ENCODE results near the gene PPM1M.

Gene PPM1M

DNA sequence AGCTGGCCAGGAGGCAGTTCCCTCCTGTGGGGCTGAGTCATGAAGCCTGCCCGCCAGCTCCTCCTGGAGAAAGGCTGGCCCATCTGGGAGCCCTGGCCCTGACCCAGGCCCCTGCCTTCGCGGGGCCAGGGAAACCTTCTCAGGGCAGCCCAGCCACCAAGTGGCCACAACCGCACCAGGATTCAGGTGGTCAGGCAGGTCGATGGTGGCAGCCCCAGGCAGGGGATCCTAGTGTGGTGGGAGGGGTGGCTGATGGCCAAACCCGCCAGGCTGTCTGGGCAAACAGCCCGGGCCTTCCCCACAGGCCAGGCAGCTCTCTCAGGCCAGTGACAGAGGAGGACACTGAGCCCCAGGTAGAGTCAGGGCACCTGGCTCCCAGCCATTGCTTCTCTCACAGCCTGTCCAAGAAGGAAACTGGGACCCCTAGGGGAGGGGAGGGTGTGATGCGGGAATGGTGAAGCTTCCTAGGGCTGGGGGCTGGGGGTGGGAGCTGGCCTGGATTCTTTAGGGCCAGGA lies 7.8 kb upstream of the PPM1M start:
- no peaks in the 10 kb centered on the region for H3K9me3 ChIP-seq (ENCODE audit: insufficient read depth, low read length)
- H3K36me3 ChIP-seq (ENCODE audit: insufficient read depth, insufficient read length, low read length) = peaks cover 27% of the 10 kb centered on the region
- no peaks in the 10 kb centered on the region for H3K27me3 ChIP-seq (ENCODE audit: insufficient read depth, insufficient read length)
- H3K4me1 ChIP-seq (ENCODE audit: insufficient read depth, insufficient read length) = peaks cover 21% of the 10 kb centered on the region
- peak overlapping the region; percentile 96 for H3K4me3 ChIP-seq (ENCODE audit: insufficient read length, low read depth)
- TF ChIP-seq YY1 (IDR thresholded peaks at IDR 0.05; ENCODE audit: insufficient read depth, insufficient read length) = no peak
- no peak for TF ChIP-seq ZNF274 (IDR thresholded peaks at IDR 0.05; ENCODE audit: low read depth, low read length)
- no peak for TF ChIP-seq SUZ12 (IDR thresholded peaks at IDR 0.05; ENCODE audit: extremely low read depth, insufficient read depth, insufficient read length)
- peak overlapping the region; percentile 97 for H3K9ac ChIP-seq (ENCODE audit: insufficient read length, low read depth)
- no peak for DNase-seq (ENCODE audit: low read depth, low spot score)

DNA sequence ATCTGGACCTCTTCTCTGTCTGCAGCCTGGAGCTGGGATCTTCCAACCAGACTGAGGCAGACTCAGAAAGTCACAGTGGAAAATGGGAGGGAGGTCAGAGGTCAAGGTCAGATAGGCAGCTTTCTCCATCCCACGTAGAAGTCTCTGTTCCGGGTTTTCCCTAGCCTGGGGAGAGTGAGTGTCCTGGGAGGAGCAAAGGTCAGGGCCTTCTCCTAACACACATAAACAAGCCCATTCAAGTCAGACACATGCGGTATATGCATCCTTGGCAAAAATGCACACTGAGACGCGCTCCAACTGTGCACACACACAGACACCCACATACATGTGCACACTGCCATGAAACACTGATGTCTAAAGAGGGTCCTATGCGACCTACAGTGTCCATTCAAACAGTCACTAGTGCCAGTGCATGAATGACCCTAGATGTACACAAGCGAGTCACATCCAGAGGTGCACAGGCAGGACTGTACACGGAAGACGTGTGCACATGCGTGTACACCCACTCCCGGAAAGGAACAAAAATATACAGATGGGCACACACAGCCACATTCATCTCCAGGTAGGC lies 7.3 kb upstream of the PPM1M start:
- Histone ChIP-seq H3K9ac (ENCODE audit: insufficient read length, low read depth) (peak overlapping the region; percentile 97), H3K4me3 (ENCODE audit: insufficient read length, low read depth) (peak overlapping the region; percentile 96), H3K4me1 (ENCODE audit: insufficient read depth, insufficient read length) (peaks cover 21% of the 10 kb centered on the region), H3K27me3 (ENCODE audit: insufficient read depth, insufficient read length) (no peaks in the 10 kb centered on the region), H3K36me3 (ENCODE audit: insufficient read depth, insufficient read length, low read length) (peaks cover 27% of the 10 kb centered on the region), H3K9me3 (ENCODE audit: insufficient read depth, low read length) (no peaks in the 10 kb centered on the region)
- TF ChIP-seq YY1 (IDR thresholded peaks at IDR 0.05; ENCODE audit: insufficient read depth, insufficient read length) (no peak), SUZ12 (IDR thresholded peaks at IDR 0.05; ENCODE audit: extremely low read depth, insufficient read depth, insufficient read length) (no peak), ZNF274 (IDR thresholded peaks at IDR 0.05; ENCODE audit: low read depth, low read length) (no peak)
- no peak for DNase-seq (ENCODE audit: low read depth, low spot score)

DNA sequence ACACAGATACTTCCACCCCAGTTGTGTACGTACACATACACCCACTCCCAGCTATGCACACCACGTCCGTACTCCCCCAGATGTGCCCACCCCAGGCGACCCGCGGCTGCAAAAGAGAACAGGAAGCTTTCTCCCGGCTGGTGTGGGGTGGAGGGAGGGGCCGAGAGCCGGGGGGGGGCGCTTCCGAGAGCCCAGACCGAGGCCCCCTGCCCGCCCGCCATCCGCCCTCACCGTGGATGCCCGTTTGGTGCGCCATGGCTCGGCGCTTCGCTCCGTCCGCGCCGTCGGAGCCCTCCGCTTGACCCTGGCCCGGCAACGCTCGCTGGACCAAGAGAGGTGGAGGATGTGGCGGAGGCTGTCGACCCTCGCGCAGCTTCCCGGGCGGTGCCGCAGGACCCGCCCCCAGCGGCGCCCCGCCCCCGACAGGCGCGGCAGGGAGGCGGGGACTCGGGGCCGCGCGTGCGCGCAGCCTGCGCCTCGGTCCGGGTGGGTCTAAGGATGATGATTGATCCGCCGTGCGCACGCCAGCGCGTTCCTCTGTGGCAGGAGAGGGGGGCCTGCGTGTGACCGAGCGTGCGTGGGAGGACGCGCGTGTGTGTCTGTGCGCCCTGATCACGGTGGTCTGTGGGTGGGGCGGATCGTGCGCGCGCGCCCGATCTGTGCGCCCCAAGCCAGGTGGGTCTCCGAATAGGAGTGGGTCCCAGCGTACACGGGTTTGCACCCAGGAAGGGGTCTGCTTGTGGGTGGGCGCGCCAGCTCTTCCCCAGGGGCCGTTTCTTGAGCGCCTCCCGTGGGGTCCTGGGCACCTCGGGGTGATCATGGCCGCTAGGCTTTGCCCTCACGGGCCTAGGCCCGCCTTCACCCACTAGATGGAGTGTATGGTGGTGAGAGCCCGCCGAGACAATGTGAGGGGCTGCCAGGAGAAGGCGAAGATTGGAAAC lies 6.5 kb upstream of the PPM1M start, which contains the start of gene TWF2:
TWF2 (minus strand) TSS at position 398 of the 941 bp plus-strand sequence; CDS start at position 256, 142 bp downstream.
- no peaks in the 10 kb centered on the region for H3K27me3 ChIP-seq (ENCODE audit: insufficient read depth, insufficient read length)
- peak; percentile 63 for DNase-seq (ENCODE audit: low read depth, low spot score)

DNA sequence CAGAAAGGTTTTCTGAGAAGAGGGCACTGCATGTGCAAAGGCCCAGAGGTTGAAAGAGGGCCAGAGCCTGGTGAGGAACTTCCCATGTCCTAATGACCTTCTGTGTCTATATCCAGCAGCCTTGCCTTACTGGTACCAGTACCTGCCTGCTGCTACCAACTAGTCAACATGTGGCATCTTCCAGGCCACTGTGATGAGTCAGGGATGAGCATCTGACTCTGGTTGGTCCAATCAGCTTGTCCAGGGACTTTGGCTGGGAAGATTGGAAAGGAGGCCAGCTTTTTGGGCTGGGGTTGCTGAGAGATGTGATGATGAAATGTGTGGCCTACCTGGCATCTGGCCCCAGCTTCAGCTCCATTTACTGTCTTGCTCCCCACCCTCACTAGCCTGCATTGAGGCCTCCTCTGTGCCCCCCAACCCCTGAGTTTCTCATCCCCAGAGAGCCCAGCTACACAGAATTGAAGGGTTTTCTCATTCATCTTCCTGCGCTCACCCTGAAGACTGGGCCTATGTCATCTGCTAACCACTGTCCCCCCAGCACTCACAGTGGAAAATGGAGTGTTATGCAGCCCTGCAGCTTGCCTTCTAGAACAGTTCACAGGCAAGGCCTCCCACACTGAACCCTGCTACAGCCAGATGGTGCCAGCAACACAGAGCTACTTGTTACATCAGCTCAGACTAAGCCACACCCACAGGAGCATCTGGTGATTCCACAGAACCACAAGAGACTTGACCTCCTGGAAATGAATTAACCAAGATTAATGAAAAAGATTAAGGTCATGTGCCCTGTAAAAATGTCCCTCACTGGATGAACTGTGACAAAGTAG lies 5.3 kb upstream of the PPM1M start:
- H3K27me3 ChIP-seq (ENCODE audit: insufficient read depth, insufficient read length) = peaks cover 3% of the 10 kb centered on the region
- no peaks in the 10 kb centered on the region for H3K9me3 ChIP-seq (ENCODE audit: insufficient read depth, low read length)
- H3K36me3 ChIP-seq (ENCODE audit: insufficient read depth, insufficient read length, low read length) = peaks cover 15% of the 10 kb centered on the region
- DNase-seq (ENCODE audit: low read depth, low spot score) = no peak
- H3K9ac ChIP-seq (ENCODE audit: insufficient read length, low read depth) = peak overlapping the region; percentile 97
- peaks cover 30% of the 10 kb centered on the region for H3K4me1 ChIP-seq (ENCODE audit: insufficient read depth, insufficient read length)
- TF ChIP-seq YY1 (IDR thresholded peaks at IDR 0.05; ENCODE audit: insufficient read depth, insufficient read length) (no peak), SUZ12 (IDR thresholded peaks at IDR 0.05; ENCODE audit: extremely low read depth, insufficient read depth, insufficient read length) (no peak), ZNF274 (IDR thresholded peaks at IDR 0.05; ENCODE audit: low read depth, low read length) (no peak)
- H3K4me3 ChIP-seq (ENCODE audit: insufficient read length, low read depth) = peak overlapping the region; percentile 96

More for the DNA sequence above, 6.5 kb upstream of the PPM1M start, which contains the start of gene TWF2:
- H3K36me3 ChIP-seq (ENCODE audit: insufficient read depth, insufficient read length, low read length) = peaks cover 25% of the 10 kb centered on the region
- no peaks in the 10 kb centered on the region for H3K9me3 ChIP-seq (ENCODE audit: insufficient read depth, low read length)
- no peak for TF ChIP-seq ZNF274 (IDR thresholded peaks at IDR 0.05; ENCODE audit: low read depth, low read length)
- no peak for TF ChIP-seq SUZ12 (IDR thresholded peaks at IDR 0.05; ENCODE audit: extremely low read depth, insufficient read depth, insufficient read length)
- TF ChIP-seq YY1 (IDR thresholded peaks at IDR 0.05; ENCODE audit: insufficient read depth, insufficient read length) = no peak
- H3K9ac ChIP-seq (ENCODE audit: insufficient read length, low read depth) = peak within 1 kb of the TSS; percentile 97
- peak within 1 kb of the TSS; percentile 96 for H3K4me3 ChIP-seq (ENCODE audit: insufficient read length, low read depth)
- peaks cover 24% of the 10 kb centered on the region for H3K4me1 ChIP-seq (ENCODE audit: insufficient read depth, insufficient read length)

DNA sequence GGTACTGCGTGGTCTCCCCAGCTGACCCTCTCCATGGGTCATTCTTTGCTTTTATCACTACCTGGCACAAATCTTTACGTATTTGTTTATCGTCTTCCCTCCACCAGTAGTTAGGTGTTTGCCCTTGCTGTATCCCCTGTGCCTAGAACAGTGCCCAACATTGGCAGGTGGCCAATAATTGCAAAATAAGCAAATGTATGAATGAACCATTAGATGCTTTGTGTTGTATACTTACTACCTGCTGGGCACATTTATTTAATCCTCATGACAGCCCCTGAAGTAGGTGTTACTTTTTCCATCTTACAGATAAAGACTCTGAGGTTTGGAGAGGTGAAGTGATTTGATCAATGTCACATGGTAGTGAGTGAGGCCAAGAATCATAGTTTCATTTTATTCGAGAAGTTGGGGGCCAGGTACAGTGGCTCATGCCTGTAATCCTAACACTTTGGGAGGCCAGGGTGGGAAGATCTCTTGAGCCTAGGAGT lies 4.6 kb upstream of the PPM1M start:
- Histone ChIP-seq H3K4me3 (ENCODE audit: insufficient read length, low read depth) (no peak overlapping the region), H3K9ac (ENCODE audit: insufficient read length, low read depth) (no peak overlapping the region), H3K4me1 (ENCODE audit: insufficient read depth, insufficient read length) (peaks cover 29% of the 10 kb centered on the region), H3K27me3 (ENCODE audit: insufficient read depth, insufficient read length) (peaks cover 7% of the 10 kb centered on the region), H3K36me3 (ENCODE audit: insufficient read depth, insufficient read length, low read length) (peaks cover 9% of the 10 kb centered on the region), H3K9me3 (ENCODE audit: insufficient read depth, low read length) (no peaks in the 10 kb centered on the region)
- TF ChIP-seq SUZ12 (IDR thresholded peaks at IDR 0.05; ENCODE audit: extremely low read depth, insufficient read depth, insufficient read length) = no peak
- no peak for TF ChIP-seq YY1 (IDR thresholded peaks at IDR 0.05; ENCODE audit: insufficient read depth, insufficient read length)
- no peak for TF ChIP-seq ZNF274 (IDR thresholded peaks at IDR 0.05; ENCODE audit: low read depth, low read length)
- DNase-seq (ENCODE audit: low read depth, low spot score) = no peak

DNA sequence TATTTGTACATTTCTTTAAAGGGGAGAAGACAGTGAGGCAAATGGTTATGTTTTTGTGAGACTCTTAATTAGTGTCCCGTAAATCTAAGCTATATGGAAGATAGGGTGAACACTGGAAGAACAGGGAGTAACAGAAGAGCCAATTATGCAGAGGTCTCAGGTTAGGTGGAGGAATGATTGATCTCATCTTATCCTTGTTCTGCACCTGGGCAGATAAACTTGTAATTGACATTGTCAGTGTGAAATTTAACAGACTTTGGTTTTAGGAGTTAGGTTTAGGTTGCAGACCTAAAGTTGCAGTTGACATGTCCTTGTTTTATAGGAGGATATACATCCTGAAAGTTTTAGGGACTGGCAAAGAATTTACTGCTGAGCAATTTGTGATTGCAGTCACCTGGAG lies 3.5 kb upstream of the PPM1M start:
- no peak for TF ChIP-seq SUZ12 (IDR thresholded peaks at IDR 0.05; ENCODE audit: extremely low read depth, insufficient read depth, insufficient read length)
- no peak for TF ChIP-seq YY1 (IDR thresholded peaks at IDR 0.05; ENCODE audit: insufficient read depth, insufficient read length)
- TF ChIP-seq ZNF274 (IDR thresholded peaks at IDR 0.05; ENCODE audit: low read depth, low read length) = no peak
- H3K27me3 ChIP-seq (ENCODE audit: insufficient read depth, insufficient read length) = peaks cover 18% of the 10 kb centered on the region
- no peaks in the 10 kb centered on the region for H3K9me3 ChIP-seq (ENCODE audit: insufficient read depth, low read length)
- peaks cover 9% of the 10 kb centered on the region for H3K36me3 ChIP-seq (ENCODE audit: insufficient read depth, insufficient read length, low read length)
- DNase-seq (ENCODE audit: low read depth, low spot score) = no peak
- peaks cover 32% of the 10 kb centered on the region for H3K4me1 ChIP-seq (ENCODE audit: insufficient read depth, insufficient read length)
- H3K4me3 ChIP-seq (ENCODE audit: insufficient read length, low read depth) = no peak overlapping the region
- no peak overlapping the region for H3K9ac ChIP-seq (ENCODE audit: insufficient read length, low read depth)

Measured in NT2/D1 (cell line).